Osteocyte (in vitro differentiated cells): ENCODE results near the gene SIX3. TPM values are rescaled to one million over a fixed set of nuclear protein-coding genes. Genes with fewer than 3 reads are reported as not detected.

ENCODE experiments used
- DNase-seq: peaks from one replicate; pipeline ENCODE4 v3.0.0; 2021; ENCODE audit warnings: mixed read lengths; ENCODE audit not compliant: unreplicated experiment; ENCODE audit errors: extremely low spot score
- H3K27ac Mint-ChIP-seq: one replicate; pipeline ENCODE4 v1.8.0; 2021; ENCODE audit warnings: mild to moderate bottlenecking, mixed read lengths; ENCODE audit not compliant: unreplicated experiment
- H3K27me3 Mint-ChIP-seq: one replicate; pipeline ENCODE4 v1.8.0; 2021; ENCODE audit warnings: mixed read lengths; ENCODE audit not compliant: unreplicated experiment
- H3K36me3 Mint-ChIP-seq: one replicate; pipeline ENCODE4 v1.8.0; 2021; ENCODE audit warnings: mixed read lengths; ENCODE audit not compliant: unreplicated experiment
- H3K4me1 Mint-ChIP-seq: one replicate; pipeline ENCODE4 v1.8.0; 2021; ENCODE audit warnings: mixed read lengths; ENCODE audit not compliant: unreplicated experiment
- H3K4me3 Mint-ChIP-seq: one replicate; pipeline ENCODE4 v1.8.0; 2021; ENCODE audit warnings: mild to moderate bottlenecking, moderate library complexity, mixed read lengths; ENCODE audit not compliant: unreplicated experiment
- H3K9me3 Mint-ChIP-seq: one replicate; pipeline ENCODE4 v1.8.0; 2021; ENCODE audit warnings: mixed read lengths; ENCODE audit not compliant: unreplicated experiment
- CTCF ChIP-seq: fragments of 200-600 bp; sonication (generic); IDR thresholded peaks from 2 replicates; pipeline ENCODE4 v1.5.0; 2021; ENCODE audit warnings: antibody characterized with exemption, mild to moderate bottlenecking, moderate library complexity
- total RNA-seq: library from RNA; stranded (reverse); gene quantifications from 2 replicates; pipeline ENCODE4 v1.2.1, GENCODE V29; 2021

SIX3 gene
- total RNA-seq, 1 donor from 2014 or later = not detected

GRCh38 chr2:44936715-44937687 is 4.5 kb upstream of the SIX3 start:
- Mint-ChIP-seq H3K27me3 (peaks cover 82% of the 10 kb centered on the region), H3K27ac (no peak overlapping the region), H3K4me1 (peaks cover 37% of the 10 kb centered on the region), H3K36me3 (no peaks in the 10 kb centered on the region), H3K9me3 (no peaks in the 10 kb centered on the region), H3K4me3 (no peak overlapping the region)
- no peak for TF ChIP-seq CTCF
- DNase-seq = no peak

- DNase-seq = no peak
- no peaks in the 10 kb centered on the region for H3K36me3 Mint-ChIP-seq
- peak overlapping the region; percentile 61 for H3K4me3 Mint-ChIP-seq
- no peak overlapping the region for H3K27ac Mint-ChIP-seq
- peaks cover 79% of the 10 kb centered on the region for H3K27me3 Mint-ChIP-seq
- peaks cover 43% of the 10 kb centered on the region for H3K4me1 Mint-ChIP-seq
- TF ChIP-seq CTCF = no peak
- H3K9me3 Mint-ChIP-seq = no peaks in the 10 kb centered on the region
Observed at GRCh38 chr2:44937688-44938240, 3.7 kb upstream of the SIX3 start.

- Mint-ChIP-seq H3K36me3 (no peaks in the 10 kb centered on the region), H3K9me3 (no peaks in the 10 kb centered on the region), H3K27ac (no peak overlapping the region), H3K4me1 (peaks cover 46% of the 10 kb centered on the region), H3K4me3 (peak overlapping the region; percentile 61), H3K27me3 (peaks cover 81% of the 10 kb centered on the region)
- no peak for TF ChIP-seq CTCF
- no peak for DNase-seq
Observed at GRCh38 chr2:44938287-44939105, 3.0 kb upstream of the SIX3 start.

- no peak overlapping the region for H3K27ac Mint-ChIP-seq
- DNase-seq = no peak
- H3K27me3 Mint-ChIP-seq = peaks cover 82% of the 10 kb centered on the region
- TF ChIP-seq CTCF = no peak
- peaks cover 46% of the 10 kb centered on the region for H3K4me1 Mint-ChIP-seq
- peak overlapping the region; percentile 10 for H3K4me3 Mint-ChIP-seq
- no peaks in the 10 kb centered on the region for H3K9me3 Mint-ChIP-seq
- H3K36me3 Mint-ChIP-seq = no peaks in the 10 kb centered on the region
Observed at GRCh38 chr2:44939106-44940048, 2.1 kb upstream of the SIX3 start.
